Loucy (cell line): ENCODE data around the gene MAGT1.

Experiments used
- CTCF ChIP-seq: fragments of 200-600 bp; sonication (generic); conservative IDR thresholded peaks from 2 replicates; pipeline ENCODE4 v1.5.1; 2014; ENCODE audit warnings: mild to moderate bottlenecking, antibody characterized with exemption, low read length
- EZH2phosphoT487 ChIP-seq: fragments of 200-600 bp; IDR thresholded peaks from 2 replicates; pipeline ENCODE4 v1.6.1; 2018; ENCODE audit warnings: antibody characterized with exemption, mild to moderate bottlenecking, moderate library complexity, borderline replicate concordance

GRCh38 chrX:77776659-77777058 is 118.6 kb downstream of the MAGT1 start:
- TF ChIP-seq CTCF (no peak), EZH2phosphoT487 (no peak)
